Measurements from ENCODE around the gene JMJD8.

Gene JMJD8

DNA sequence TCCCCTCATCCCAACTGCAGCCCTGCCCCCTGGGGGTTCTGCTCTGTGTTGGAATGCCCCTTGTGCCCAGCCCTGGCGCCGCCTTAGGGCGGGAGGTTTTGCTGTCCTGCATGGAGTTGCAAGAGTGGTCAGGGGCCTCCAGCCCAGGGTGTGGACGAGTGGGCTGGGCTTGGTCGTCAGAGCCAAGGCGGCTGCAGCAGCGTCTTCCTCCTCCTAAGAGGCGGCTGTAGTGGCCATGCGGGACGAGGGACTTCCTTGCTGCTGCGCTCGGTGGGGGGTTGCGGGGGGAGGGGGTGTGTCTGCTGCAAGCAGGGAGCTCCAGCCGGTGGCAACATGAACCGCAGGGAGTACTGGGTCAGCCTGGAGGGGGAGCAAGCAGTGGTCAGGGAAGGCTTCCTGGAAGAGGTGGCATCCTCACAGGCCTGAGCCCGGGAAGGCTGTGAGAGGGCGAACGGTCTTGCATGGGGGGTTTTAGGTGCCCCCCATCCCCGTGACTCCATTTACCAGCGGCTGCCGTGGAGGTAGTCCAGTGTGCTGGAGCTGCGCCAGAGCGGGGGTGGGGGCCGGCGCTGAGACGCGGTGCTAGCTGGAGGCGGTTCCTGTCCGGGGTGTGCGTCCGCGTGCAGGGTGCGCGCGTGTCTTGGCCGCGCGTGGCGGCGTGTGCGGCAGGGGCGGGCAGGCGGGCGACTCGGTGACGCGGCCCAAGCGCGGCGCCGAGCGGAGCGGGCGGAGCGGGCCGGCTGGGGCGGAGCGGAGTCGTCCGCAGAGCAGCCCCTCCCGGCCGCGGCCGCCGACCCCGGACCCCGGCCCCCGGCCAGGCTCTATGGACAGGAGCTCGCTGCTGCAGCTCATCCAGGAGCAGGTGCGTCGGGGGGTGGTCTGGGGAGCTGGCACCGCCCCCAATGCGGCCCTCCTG, 8.9 kb downstream of the JMJD8 start, which contains the start of gene RHBDL1:
Gene RHBDL1, plus strand, starts transcription at position 704 of the 916 bp plus-strand sequence. Its CDS starts 120 bp downstream, at position 824.
- DNase-seq = no peak

DNA sequence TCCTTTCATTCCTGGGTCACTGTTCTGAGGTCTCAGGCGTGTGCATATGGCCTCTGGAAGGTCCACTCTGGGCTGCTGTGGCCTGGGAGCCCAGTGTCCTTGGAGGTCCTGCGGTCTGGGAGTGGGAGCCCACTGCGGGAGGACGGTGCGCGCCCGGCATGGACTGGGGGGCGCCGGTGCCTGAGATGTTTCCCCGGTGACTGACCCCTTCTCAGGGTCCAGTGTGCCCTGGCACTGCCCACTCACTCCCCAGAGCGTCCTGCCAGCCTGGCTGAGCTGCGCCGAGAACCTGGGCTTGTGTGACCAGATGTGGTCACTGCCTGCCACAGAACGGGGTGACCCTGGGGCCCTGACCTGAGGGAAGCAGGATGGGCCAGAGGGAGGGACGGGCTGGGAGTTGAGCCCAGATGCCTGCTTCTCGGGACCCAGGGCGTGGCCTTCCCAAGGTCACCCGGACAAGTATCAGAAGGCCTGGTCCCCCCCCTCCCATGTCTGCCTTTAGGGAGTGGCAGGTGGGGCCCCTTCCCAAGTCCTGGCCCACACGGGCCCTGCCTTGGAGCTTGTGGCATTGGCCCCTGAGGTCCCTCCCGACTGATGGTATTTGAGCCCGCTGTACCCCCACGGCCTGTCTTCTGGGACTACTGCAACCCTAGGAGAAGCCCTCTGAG, 9.8 kb downstream of the JMJD8 start:
- DNase-seq = no peak

DNA sequence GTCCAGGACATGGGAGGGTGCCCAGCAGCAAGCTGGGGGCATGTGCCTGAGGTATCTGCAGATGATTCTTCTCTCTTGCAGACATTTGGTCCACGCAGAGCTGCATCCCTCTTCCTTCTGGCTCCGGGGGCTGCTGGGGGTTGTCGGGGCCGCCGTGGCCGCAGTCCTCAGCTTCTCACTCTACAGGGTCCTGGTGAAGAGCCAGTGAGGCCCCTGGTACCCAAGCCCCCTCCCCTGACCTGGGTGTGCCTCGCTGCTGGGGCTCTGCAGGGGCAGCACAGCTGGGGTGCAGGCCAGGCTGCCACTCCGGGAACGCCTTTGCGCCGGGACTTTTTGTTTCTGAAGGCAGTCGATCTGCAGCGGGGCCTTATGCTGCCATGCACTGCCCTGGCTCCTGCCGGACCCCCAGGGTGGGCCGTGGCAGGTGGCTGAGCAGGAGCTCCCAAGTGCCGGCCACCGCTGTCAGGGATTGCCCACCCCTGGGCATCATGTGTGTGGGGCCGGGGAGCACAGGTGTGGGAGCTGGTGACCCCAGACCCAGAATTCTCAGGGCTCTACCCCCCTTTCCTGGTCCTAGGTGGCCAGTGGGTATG, 10.6 kb downstream of the JMJD8 start:
- DNase-seq = no peak

DNA sequence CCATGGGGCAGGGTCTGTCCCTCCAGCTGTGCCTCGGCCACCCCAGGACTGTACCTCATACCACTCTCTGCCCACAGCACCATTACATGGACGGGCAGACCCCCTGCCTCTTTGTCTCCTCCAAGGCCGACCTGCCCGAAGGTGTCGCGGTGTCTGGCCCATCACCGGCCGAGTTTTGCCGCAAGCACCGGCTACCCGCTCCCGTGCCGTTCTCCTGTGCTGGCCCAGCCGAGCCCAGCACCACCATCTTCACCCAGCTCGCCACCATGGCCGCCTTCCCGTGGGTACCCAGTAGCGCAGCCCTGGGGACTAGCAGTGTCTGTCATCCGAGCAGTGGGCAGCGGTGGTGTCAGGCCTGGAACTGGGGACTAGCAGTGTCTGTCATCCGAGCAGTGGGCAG, 11.3 kb downstream of the JMJD8 start:
- no peak for DNase-seq

DNA sequence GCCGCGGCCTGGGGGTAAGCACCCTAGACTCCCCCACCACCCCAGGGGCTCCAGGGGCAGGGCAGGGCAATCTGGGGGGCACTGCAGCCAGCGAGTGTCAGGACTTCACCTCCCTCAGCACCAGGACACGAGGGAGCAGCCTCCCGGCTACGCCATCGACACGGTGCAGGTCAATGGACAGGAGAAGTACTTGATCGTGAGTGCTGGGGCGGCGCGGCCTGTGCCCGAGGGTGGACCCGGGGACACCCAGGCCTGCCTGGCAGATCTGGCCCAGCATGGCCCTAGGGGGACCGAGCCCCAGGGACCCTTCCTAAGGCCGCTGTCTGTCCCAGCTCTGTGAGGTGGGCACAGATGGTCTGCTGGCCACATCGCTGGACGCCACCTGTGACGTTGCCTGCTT, 11.8 kb downstream of the JMJD8 start:
- no peak for DNase-seq

DNA sequence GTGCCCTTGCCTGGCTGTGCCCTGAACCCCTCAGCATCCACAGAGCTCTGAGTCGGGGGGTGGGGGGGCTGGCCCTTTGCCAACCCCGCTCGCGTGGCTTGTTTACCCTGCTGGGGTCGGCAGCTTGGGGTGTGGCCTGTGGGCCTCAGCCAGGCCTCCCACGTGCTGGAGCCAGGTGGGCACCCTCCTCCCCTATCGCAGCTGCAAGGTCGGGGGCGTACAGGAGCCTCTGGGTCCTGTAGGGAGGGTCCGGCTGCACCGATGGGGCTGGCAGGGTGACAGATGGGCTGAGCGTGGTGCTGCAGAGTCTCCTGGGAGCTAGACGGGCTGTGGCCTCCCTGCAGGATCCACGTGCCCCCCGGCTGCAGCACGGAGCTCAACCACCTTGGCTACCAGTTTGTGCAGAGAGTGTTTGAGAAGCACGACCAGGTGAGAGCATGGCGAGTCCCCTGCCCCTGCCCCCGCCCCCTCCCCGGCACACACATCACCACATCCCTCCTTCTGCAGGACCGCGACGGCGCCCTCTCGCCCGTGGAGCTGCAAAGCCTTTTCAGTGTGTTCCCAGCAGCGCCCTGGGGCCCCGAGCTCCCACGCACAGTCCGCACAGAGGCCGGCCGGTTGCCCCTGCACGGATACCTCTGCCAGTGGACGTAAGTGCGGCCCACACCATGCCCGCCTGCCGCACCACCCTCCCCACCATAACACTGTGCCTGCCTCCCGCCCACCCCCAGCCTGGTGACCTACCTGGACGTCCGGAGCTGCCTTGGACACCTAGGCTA, 12.6 kb downstream of the JMJD8 start:
- no peak for DNase-seq

DNA sequence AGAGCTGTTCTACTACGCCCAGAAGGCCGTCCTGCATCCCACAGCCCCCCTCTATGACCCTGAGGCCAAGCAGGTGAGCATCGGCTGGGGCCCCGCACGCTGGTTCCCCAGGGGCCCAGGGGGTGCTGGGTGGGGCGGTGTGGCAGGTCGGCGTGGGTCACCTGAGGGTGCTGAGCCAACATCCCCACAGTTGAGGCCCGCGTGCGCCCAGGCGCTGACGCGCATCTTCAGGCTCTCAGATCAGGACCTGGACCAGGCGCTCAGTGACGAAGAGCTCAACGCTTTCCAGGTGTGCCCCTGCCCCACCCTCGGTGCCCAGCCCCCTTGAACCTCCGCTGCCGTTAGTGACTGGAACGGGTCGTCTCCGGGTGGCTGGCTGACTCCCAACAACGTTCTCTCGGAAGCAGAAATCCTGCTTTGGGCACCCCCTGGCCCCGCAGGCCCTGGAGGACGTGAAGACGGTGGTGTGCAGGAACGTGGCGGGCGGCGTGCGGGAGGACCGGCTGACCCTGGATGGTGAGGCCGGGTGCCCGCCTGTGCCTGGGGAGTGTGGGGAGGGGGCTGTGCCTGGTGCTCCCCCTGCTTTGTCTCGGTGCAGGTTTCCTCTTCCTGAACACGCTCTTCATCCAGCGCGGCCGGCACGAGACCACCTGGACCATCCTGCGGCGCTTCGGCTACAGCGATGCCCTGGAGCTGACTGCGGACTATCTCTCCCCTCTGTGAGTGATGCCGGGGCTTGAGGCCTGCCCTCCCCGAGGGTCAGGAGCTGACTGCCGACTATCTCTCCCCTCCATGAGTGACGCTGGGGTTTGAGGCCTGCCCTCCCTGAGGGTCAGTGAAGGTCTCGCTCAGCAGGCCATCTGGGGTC, 13.4 kb downstream of the JMJD8 start:
- DNase-seq = no peak

DNA sequence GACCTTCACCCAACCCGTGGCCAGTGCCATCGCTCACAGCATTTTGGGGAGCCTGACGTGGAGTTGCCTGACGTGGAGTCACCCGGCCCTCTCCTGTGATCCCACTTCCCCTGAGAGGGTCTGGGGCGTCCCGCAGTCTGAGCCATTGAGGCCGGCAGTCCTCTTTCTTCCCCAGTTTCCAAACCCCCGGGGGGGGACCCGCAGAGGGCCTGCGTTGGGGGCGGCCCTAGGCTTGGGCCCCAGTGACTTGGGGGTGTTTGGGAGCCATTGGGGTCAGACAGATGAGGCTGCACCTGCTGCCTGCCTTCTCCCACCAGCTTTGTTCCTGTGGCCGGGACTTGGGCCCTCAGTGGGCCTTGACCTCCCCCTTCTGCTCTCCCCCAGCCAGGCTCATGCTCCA, 14.5 kb downstream of the JMJD8 start:
- no peak for DNase-seq

DNA sequence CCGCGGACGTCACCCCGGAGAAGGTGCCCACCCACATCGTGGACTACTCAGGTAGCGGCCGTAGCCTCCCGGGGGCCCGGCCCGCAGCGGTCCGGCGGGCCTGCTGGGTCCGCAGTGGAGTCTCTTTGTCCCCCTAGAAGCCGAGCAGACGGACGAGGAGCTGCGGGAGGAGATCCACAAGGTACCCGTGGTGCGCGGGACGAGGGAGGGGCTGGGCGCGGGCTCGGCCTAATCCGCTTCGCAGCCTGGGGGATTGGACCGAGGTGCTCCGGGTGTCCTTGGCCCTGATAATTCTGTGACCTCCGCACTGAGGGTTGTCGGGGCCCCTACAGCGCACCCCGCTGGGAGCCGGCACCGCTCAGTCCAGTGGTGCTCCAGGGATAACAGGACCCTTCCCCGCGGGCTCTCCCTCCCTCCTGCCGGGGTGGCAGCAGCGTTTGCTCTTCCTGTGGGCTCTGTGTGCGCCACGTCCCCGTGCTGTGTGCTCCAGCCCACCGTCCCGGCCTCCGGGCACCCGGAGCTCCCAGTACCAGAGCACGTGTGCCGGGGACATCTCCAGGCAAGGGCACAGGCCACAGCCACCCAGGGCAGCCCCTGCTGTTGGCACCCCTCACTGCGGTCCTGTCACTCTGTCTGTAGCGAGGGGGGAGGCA, 15.5 kb downstream of the JMJD8 start:
- DNase-seq = no peak

DNA sequence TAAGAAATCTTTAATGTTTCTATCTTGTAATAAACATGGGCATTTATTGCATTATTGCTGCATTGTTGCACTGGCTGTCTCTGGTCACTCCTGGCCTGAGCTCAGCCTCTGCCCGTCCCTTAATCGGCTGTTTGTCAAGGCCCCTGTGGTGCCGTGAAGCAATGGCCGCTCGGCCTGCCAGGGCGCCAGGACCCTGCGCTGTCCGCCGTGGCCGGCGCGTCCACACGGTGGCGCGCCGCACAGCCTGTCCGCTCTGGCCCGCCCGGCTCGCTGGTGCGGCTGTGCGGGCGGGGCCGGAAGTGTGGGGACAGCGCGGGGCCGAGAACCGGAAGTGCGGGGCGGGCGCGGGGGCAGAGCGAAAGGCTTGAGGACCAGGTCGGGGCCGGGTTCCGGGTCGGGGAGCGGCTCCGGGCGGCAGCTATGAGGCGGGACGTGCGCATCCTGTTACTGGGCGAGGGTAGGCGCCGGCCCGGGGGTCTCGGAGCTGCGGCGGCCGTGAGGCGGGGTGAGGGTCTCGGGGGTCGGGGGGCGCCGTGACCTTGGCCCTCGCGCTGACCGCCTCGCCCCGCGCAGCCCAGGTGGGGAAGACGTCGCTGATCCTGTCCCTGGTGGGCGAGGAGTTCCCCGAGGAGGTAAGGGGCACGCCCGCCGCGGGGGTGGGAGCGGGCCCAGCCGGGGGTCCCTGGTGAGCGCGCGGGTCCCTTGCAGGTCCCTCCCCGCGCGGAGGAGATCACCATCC, 16.2 kb downstream of the JMJD8 start, which contains the start of gene RHOT2:
Gene RHOT2, plus strand, starts transcription at position 353 of the 739 bp plus-strand sequence. Its CDS starts 68 bp downstream, at position 421.
- peak; percentile 88 to 89 for DNase-seq

DNA sequence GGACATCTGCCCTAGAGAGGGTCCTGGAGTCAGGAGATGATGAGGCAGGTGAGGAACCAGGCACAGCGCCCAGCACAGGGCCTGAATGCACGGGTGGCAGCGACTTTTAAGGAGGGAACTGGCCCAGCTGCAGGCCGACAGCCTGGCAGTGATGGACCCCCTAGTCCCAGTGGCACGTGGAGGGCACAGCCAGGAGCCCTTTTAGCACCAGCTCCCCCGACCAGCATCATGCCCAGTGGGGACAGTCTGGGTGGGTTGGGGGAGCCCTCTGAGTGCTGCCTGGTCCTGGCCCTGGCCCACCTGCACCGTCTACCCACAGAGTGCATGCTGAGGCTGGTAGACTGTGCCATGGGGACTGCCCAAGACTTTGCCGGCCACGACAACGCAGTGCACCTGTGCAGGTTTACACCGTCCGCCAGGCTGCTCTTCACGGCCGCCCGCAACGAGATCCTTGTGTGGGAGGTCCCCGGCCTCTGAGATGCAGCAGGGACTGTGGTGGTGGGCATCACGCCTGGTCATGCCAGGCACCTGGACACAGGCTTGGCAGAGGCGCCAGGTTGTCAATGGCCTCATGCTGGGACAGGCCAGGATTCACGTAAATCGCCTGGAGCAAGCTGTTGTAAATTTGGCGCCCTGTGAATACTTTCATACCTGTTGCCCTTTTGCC, 16.9 kb downstream of the JMJD8 start:
- DNase-seq = no peak

DNA sequence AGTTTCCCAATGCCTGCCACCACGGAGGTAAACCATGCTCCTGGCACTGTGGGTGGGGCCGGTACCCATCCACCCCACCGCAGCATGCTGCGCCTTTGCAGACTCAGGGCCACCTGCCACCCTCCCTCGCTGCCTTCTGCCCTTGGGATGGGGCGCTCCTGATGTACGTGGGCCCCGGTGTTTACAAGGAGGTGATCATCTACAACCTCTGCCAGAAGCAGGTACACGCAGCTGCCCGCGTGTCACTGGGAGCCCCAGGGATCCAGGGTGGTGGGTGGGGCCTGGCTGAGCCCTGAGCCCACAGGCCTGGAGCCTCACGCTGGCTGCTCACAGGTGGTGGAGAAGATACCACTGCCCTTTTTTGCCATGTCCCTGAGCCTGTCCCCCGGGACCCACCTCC, 17.6 kb downstream of the JMJD8 start:
- no peak for DNase-seq

DNA sequence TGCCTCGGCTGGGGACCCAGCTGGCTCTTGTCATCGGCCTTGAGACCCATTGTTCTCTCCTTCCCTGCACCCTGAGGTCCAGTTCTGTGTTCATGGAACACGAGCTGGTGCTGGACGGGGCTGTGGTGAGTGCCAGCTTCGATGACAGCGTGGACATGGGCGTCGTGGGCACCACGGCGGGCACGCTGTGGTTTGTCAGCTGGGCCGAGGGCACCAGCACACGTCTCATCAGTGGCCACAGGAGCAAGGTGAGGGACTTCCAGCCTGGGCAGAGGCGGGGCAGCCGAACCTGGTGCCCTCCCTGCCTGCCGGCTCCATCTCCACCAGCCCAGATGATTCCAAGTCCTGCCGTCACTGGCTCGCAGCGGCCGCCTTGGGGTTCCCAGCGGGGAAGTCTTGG, 21.5 kb downstream of the JMJD8 start:
- DNase-seq = no peak

DNA sequence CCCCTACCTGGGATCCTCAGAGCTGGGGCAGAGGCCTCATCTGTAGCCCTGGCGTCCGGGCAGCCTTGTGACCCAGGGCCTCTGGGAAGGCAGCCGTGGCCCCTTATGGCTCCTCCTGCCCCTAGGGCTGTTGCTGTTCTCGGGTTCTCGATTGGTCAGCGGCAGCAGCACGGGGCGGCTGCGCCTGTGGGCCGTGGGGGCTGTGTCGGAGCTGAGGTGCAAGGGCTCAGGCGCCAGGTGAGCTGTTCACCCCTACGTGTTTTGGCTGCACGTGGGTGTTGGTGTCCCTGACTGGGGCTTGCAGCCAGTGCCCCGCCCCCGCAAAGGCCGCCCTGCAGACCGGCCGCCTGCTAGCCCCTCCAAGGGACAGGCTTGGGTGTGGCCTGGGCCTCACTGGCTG, 22.0 kb downstream of the JMJD8 start:
- DNase-seq = no peak

DNA sequence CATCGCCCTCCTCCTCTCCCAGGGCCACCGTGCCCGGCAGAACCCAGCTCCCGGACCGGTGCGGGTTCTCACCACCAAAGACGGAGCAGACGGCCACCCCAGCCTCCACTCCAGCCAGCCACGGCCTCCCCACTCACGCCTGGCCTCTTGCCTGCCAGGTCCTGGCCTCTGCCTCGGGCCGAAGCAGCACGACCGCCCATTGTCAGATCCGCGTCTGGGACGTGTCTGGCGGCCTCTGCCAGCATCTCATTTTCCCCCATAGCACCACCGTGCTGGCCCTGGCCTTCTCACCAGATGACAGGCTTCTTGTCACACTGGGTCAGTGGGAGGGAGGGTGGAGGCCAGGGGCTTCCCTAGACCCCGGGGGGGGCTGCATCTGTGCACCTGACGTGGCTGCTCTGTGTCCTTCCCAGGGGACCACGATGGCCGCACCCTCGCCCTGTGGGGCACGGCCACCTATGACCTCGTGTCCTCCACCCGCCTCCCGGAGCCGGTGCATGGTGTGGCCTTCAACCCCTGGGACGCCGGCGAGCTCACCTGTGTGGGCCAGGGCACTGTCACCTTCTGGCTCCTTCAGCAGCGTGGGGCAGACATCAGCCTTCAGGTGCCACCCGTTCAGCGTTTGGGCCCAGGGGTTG, 22.8 kb downstream of the JMJD8 start:
- DNase-seq = no peak

DNA sequence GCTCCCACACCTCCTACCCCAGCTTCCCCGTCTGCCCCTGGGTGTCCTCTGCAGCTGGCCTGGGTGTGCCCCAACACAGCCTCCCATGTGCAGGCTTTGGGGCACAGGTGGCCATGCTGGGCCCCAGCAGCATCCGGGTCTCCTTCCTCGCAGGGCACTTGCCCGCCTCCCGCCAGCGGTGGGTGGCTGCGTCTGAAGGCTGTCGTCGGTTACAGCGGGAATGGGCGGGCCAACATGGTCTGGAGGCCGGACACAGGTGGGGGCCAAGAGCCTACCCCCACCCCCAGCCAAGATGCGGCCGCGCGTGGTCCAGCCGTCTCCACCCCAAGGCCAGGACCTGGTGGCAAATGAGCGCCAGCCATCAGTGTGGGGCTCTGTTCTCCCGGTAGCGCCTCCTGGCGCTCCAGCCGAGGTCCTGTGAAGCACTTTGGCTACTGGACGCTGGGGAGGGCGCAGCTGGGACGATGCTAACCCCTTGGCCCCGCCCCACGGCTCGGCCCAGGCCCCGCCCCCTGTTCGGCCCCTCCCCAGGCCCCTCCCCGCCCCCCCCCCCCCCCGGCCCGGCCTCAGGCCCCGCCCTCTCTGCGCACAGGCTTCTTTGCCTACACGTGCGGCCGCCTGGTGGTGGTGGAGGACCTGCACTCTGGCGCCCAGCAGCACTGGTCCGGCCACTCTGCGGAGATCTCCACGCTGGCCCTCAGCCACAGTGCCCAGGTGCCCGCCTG, 23.5 kb downstream of the JMJD8 start:
- DNase-seq = peak; percentile 62 to 78

DNA sequence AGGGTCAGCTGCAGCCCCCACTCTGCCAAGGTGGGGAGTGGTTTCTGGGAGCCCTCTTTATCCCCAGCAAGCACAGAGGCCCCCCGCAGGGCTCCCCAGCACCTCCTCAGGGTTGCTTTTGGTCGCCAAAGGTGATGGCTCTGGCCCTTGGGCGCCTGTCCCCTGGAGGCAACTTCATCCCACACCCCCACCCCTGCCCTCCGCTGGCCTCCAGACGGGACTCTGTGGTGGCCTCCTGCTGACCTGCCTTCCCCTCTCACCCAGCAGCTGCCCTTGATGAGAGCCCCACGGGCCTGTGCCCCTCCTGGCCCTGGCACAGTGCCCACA, 24.0 kb downstream of the JMJD8 start:
- no peak for DNase-seq

DNA sequence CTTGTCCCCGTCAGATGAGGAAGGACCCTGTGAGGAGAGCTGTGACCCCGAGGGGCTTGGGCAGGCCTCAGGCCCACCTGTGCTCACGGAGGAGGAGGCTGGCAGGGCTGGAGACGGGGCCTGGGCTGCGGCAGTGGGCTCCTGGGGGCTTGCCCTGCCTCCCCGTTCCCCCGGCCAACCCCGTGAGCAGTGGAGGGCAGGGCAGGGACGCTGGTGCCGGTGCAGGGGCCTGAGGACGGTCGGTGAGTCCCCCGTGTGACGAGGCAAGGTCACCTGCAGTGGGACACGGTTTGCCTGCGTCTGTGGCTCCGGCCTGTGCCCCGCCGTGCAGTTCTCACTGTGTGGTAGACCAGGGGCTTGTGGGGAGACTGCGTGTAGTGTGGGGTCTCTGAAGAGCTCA, 24.5 kb downstream of the JMJD8 start:
- DNase-seq = no peak

All from NCI-H2081 (cell line).